K562 (cell line): Measurements from ENCODE around the gene PLEKHN1. TPM values are rescaled to one million over a fixed set of nuclear protein-coding genes. Genes with fewer than 3 reads are reported as not detected.

Source experiments
- ARHGAP35 ChIP-seq: fragments of 450-650 bp; IDR thresholded peaks from 2 replicates; pipeline ENCODE4 v1.6.1; 2018; ENCODE audit not compliant: partially characterized antibody
- ARID4B ChIP-seq: sonication (generic); formaldehyde crosslinking; IDR thresholded peaks from 2 replicates; pipeline ENCODE4 v1.8.0; 2022; ENCODE audit warnings: mild to moderate bottlenecking, missing genetic modification reagents
- ATF3 ChIP-seq, 2 experiments: fragments of 450-650 bp in 1 of 2; sonication (generic) in 1 of 2; formaldehyde crosslinking in 1 of 2; IDR thresholded peaks in 1 of 2; conservative IDR thresholded peaks in 1 of 2; 2 replicates each; pipeline versions ENCODE4 v1.6.1 to v1.8.1; 2016 to 2023; ENCODE audit warnings: mild to moderate bottlenecking in 2 of 2, moderate library complexity in 2 of 2, inconsistent platforms in 1 of 2, missing genetic modification reagents in 1 of 2
- CREB1 ChIP-seq, 2 experiments: sonication (generic) in 1 of 2; formaldehyde crosslinking in 1 of 2; IDR thresholded peaks; 2 replicates each; pipeline versions ENCODE4 v1.6.1 to v1.8.0; 2012 to 2022; ENCODE audit warnings: inconsistent platforms in 1 of 2, mild to moderate bottlenecking in 1 of 2, missing genetic modification reagents in 1 of 2, moderate library complexity in 1 of 2
- CTCFL ChIP-seq: IDR thresholded peaks from 2 replicates; pipeline ENCODE4 v1.6.1; 2011; ENCODE audit warnings: borderline replicate concordance, low read depth, mild to moderate bottlenecking, moderate library complexity, low read length; ENCODE audit not compliant: insufficient read depth, poor library complexity, severe bottlenecking
- EHMT2 ChIP-seq: fragments of 450-650 bp; IDR thresholded peaks from 2 replicates; pipeline ENCODE4 v1.6.1; 2018; ENCODE audit warnings: antibody characterized with exemption
- ETV5 ChIP-seq: sonication (generic); formaldehyde crosslinking; IDR thresholded peaks from 2 replicates; pipeline ENCODE4 v1.4.0; 2020; ENCODE audit warnings: low read depth, mild to moderate bottlenecking, missing genetic modification reagents
- EZH2 ChIP-seq: IDR thresholded peaks from 2 replicates; pipeline ENCODE4 v1.6.1; 2012; ENCODE audit warnings: low read depth, mild to moderate bottlenecking, inconsistent platforms, low read length, borderline replicate concordance
- FOXK1 ChIP-seq: sonication (generic); formaldehyde crosslinking; IDR thresholded peaks from 2 replicates; pipeline ENCODE4 v1.8.0; 2022; ENCODE audit warnings: missing genetic modification reagents, mild to moderate bottlenecking, borderline replicate concordance
- GTF2A2 ChIP-seq: IDR thresholded peaks from 2 replicates; pipeline ENCODE4 v1.6.1; 2016; ENCODE audit warnings: mild to moderate bottlenecking, missing genetic modification characterization, missing compliant biosample characterization
- MAX ChIP-seq: sonication (generic); formaldehyde crosslinking; IDR thresholded peaks from 2 replicates; pipeline ENCODE4 v1.9.0; 2022; ENCODE audit warnings: mild to moderate bottlenecking, missing genetic modification reagents
- NFIX ChIP-seq: fragments of 250-450 bp; sonication (Bioruptor Pico); IDR thresholded peaks from 2 replicates; pipeline ENCODE4 v1.4.0; 2020; ENCODE audit warnings: low read depth, mild to moderate bottlenecking, moderate library complexity
- ZBTB33 ChIP-seq: sonication (generic); formaldehyde crosslinking; IDR thresholded peaks from 2 replicates; pipeline ENCODE4 v1.8.1; 2023; ENCODE audit warnings: mild to moderate bottlenecking, missing genetic modification reagents
- ZNF785 ChIP-seq: fragments of 250-450 bp; sonication (Bioruptor Pico); IDR thresholded peaks from 2 replicates; pipeline ENCODE4 v1.4.0; 2020; ENCODE audit warnings: mild to moderate bottlenecking
- polyA plus RNA-seq, 8 experiments: library from polyadenylated mRNA; depleted of rRNA in 4 of 8; stranded (reverse) in 5 of 8; unstranded in 3 of 8; fragments of >200 nt; fragmentation: Nextera tagmentation in 2 of 8; fragmentation: Illumina TruSeq in 1 of 8; extraction: Ambion mirVana in 2 of 8; extraction: Trizol in 1 of 8; gene quantifications; 2 replicates each; pipeline versions ENCODE4 v1.2.1 to v1.2.3, GENCODE V29; 2011 to 2014; ENCODE audit warnings: inconsistent platforms in 1 of 8, missing spikeins in 1 of 8
- total RNA-seq, 7 experiments: library from RNA; depleted of rRNA in 6 of 7; stranded (reverse); fragments of >200 nt in 6 of 7; fragmentation: Illumina TruSeq in 2 of 7; extraction: Trizol in 2 of 7; gene quantifications; 2 replicates each; pipeline versions ENCODE4 v1.2.1 to v1.2.3, GENCODE V29; 2011 to 2021; ENCODE audit warnings: low replicate concordance in 1 of 7

Gene PLEKHN1
- total and polyA plus RNA-seq, 9 of the 15 experiments (the other 6 are each of a cell fraction or from before 2014, with no cell fraction given), result 0.07 to 1.5 (median 0.13) TPM; not detected in 2

GRCh38 chr1:942864-943533 lies 23.3 kb upstream of the PLEKHN1 start (continued):
- TF ChIP-seq CTCFL, result no peak
- TF ChIP-seq ETV5 (CRISPR knock-in tag), result no peak
- no peak for TF ChIP-seq GTF2A2 (tag)
- no peak for TF ChIP-seq ATF3 (IDR thresholded peaks at IDR 0.05)
- no peak for TF ChIP-seq ATF3 (CRISPR knock-in tag; conservative IDR thresholded peaks at IDR 0.05)
- TF ChIP-seq CREB1 (IDR thresholded peaks at IDR 0.05), result peak; percentile 54; the same call in 1 of the 2 replicates
- TF ChIP-seq CREB1 (CRISPR knock-in tag; IDR thresholded peaks at IDR 0.05), result peak; percentile 47; the same call in 1 of the 2 replicates
- TF ChIP-seq EHMT2, result no peak
- TF ChIP-seq EZH2, result no peak
- TF ChIP-seq FOXK1 (CRISPR knock-in tag), result no peak
- TF ChIP-seq ARID4B, result no peak
- no peak for TF ChIP-seq ZNF785 (CRISPR knock-in tag)
- TF ChIP-seq MAX (CRISPR knock-in tag), result no peak; the same call in 1 of the 2 replicates
- no peak for TF ChIP-seq ZBTB33 (CRISPR knock-in tag)
- TF ChIP-seq NFIX (CRISPR knock-in tag), result no peak
- TF ChIP-seq ARHGAP35, result no peak
